ENCODE measurements around the gene TNFSF13. TPM values are rescaled to one million over a fixed set of nuclear protein-coding genes. Genes with fewer than 3 reads are reported as not detected.

The TNFSF13 gene
- polyA plus RNA-seq, 2 of the 4 experiments (the other 2 are of a cell fraction): 0.61 to 1.0 TPM

GRCh38 chr17:7557147-7557764, 1.3 kb upstream of the TNFSF13 start:
- ATAC-seq (no peak), DNase-seq (ENCODE audit: low read depth in 1 of 2, low spot score in 1 of 2) (no peak), FAIRE-seq (no peak)
- H3K4me2 ChIP-seq: no peak overlapping the region
- ChIA-PET POLR2A (interaction anchor here (1.1 kb wide), 1 partner anchor 130 kb away, joined by 3 read pairs; no protein-coding TSS in a partner anchor), CTCF (interaction anchor here (0.7 to 11.3 kb wide), 15 partner anchors 12 to 511 kb away, joined by 3 to 232 read pairs (median 4); partner anchors contain the start of genes SOX15, TMEM95 and TNFSF12)
- no peaks in the 10 kb centered on the region for H3K9me3 ChIP-seq
- WGBS (ENCODE audit: missing lambda C conversion rate): 86% methylated on average over 18 of the region's 19 CpGs
- no peak overlapping the region for H3K4me3 ChIP-seq
- peaks cover 32% of the 10 kb centered on the region for H3K4me1 ChIP-seq
- H3K27ac ChIP-seq: no peak overlapping the region
- TF ChIP-seq ZC3H11A (IDR thresholded peaks at IDR 0.05) (no peak), CTCF (IDR thresholded peaks at IDR 0.05) (no peak), PHF8 (IDR thresholded peaks at IDR 0.05; ENCODE audit: borderline replicate concordance, low read depth) (no peak), RFX5 (IDR thresholded peaks at IDR 0.05) (no peak), ZNF302 (CRISPR knock-in tag; IDR thresholded peaks at IDR 0.05) (no peak), ELK1 (IDR thresholded peaks at IDR 0.05; ENCODE audit: low read depth, low read length) (no peak)

GRCh38 chr17:7557775-7558543, 591 bp upstream of the TNFSF13 start:
- peaks cover 36% of the 10 kb centered on the region for H3K4me1 ChIP-seq
- no peak for TF ChIP-seq CHD2 (IDR thresholded peaks at IDR 0.05; ENCODE audit: low read length, partially characterized antibody)
- ATAC-seq: no peak
- peak overlapping the region; percentile 41 to 74; a peak in 5 of 6 replicates for H3K27ac ChIP-seq
- no peaks in the 10 kb centered on the region for H3K9me3 ChIP-seq
- no peak for FAIRE-seq
- ChIA-PET CTCF (interaction anchor here (0.8 to 11.3 kb wide), 13 partner anchors 12 to 512 kb away, joined by 3 to 232 read pairs (median 4); partner anchors contain the start of genes SOX15, TMEM95 and TNFSF12), POLR2A (no interaction called here)
- WGBS (ENCODE audit: missing lambda C conversion rate): 54% methylated on average over 21 of the region's 21 CpGs
- no peak overlapping the region for H3K4me3 ChIP-seq
- peak overlapping the region; percentile 57 for H3K4me2 ChIP-seq
- DNase-seq (ENCODE audit: low read depth in 1 of 2, low spot score in 1 of 2): peak in 1 of 2 experiments; percentile 50

- no peak overlapping the region for H3K4me3 ChIP-seq
- 87% methylated on average over 18 of the region's 18 CpGs for WGBS (ENCODE audit: missing lambda C conversion rate)
Observed at GRCh38 chr17:7559320-7560171, 996 bp downstream of the TNFSF13 start.

More at GRCh38 chr17:7559320-7560171, 996 bp downstream of the TNFSF13 start:
- no peaks in the 10 kb centered on the region for H3K9me3 ChIP-seq
- ATAC-seq (no peak), DNase-seq (ENCODE audit: low read depth in 1 of 2, low spot score in 1 of 2) (no peak), FAIRE-seq (no peak)
- CTCF ChIA-PET: interaction anchor here (0.6 to 11.3 kb wide), 62 partner anchors 11 to 339 kb away, joined by 3 to 232 read pairs (median 10); partner anchors contain the start of genes ACADVL, CD68, CHRNB1 and DLG4
- H3K4me2 ChIP-seq: peak overlapping the region; percentile 88
- TF ChIP-seq NR3C1 (IDR thresholded peaks at IDR 0.05) (no peak), ZFP36 (IDR thresholded peaks at IDR 0.05; ENCODE audit: borderline replicate concordance, partially characterized antibody) (no peak), RAD21 (conservative IDR thresholded peaks at IDR 0.05 in 1 of 2, IDR thresholded peaks at IDR 0.05 in 1 of 2) (no peak)
- peak overlapping the region in 1 of 2 experiments; percentile 97; a peak in 2 of 6 replicates for H3K27ac ChIP-seq
- POLR2A ChIA-PET: interaction anchor here (0.6 to 2.8 kb wide), 8 partner anchors 20 to 230 kb away, joined by 3 to 33 read pairs (median 3); partner anchors contain the start of genes CD68, NEURL4, POLR2A and TP53
- peaks cover 45% of the 10 kb centered on the region for H3K4me1 ChIP-seq
